ENCODE measurements around the gene AGRP.

Gene AGRP

GRCh38 chr16:67526149-67526791 is 42.9 kb upstream of the AGRP start:
- Histone ChIP-seq H3K27me3 (ENCODE audit: control insufficient read depth, low read length) (peaks cover 9% of the 10 kb centered on the region), H3F3A (ENCODE audit: control insufficient read depth, insufficient read depth) (peaks cover 6% of the 10 kb centered on the region), H4K20me1 (ENCODE audit: control insufficient read depth, insufficient read depth, low read depth, low read length) (no peaks in the 10 kb centered on the region), H3K4me1 (ENCODE audit: control insufficient read depth, low read length) (peaks cover 36% of the 10 kb centered on the region), H3K4me3 (ENCODE audit: low read length) (no peak overlapping the region), H3K4me2 (ENCODE audit: low read length) (no peak overlapping the region), H3K36me3 (ENCODE audit: control insufficient read depth, low read length) (no peaks in the 10 kb centered on the region), H3K27ac (ENCODE audit: low read depth, low read length) (no peak overlapping the region), H3K9me3 (ENCODE audit: control insufficient read depth, insufficient read depth, low read length) (no peaks in the 10 kb centered on the region), H3K9me2 (replicated peaks; ENCODE audit: control insufficient read depth, low read length) (no peaks in the 10 kb centered on the region), H3K79me2 (ENCODE audit: control insufficient read depth, low read length) (peaks cover 4% of the 10 kb centered on the region)
- TF ChIP-seq EZH2phosphoT487 (IDR thresholded peaks at IDR 0.05; ENCODE audit: borderline replicate concordance, low read length) (no peak), CTCF (IDR thresholded peaks at IDR 0.05; ENCODE audit: low read depth, low read length, poor library complexity, severe bottlenecking) (no peak)

- no peaks in the 10 kb centered on the region for H3K9me2 ChIP-seq (replicated peaks; ENCODE audit: control insufficient read depth, low read length)
- H3F3A ChIP-seq (ENCODE audit: control insufficient read depth, insufficient read depth), result peaks cover 2% of the 10 kb centered on the region; the same call in 1 of the 2 replicates
- no peak overlapping the region for H3K4me3 ChIP-seq (ENCODE audit: low read length)
- no peak overlapping the region for H3K4me2 ChIP-seq (ENCODE audit: low read length)
- no peak for TF ChIP-seq EZH2phosphoT487 (IDR thresholded peaks at IDR 0.05; ENCODE audit: borderline replicate concordance, low read length)
- no peaks in the 10 kb centered on the region for H3K9me3 ChIP-seq (ENCODE audit: control insufficient read depth, insufficient read depth, low read length)
- H3K4me1 ChIP-seq (ENCODE audit: control insufficient read depth, low read length), result peaks cover 35% of the 10 kb centered on the region
- H4K20me1 ChIP-seq (ENCODE audit: control insufficient read depth, insufficient read depth, low read depth, low read length), result no peaks in the 10 kb centered on the region
- H3K36me3 ChIP-seq (ENCODE audit: control insufficient read depth, low read length), result no peaks in the 10 kb centered on the region
- peaks cover 9% of the 10 kb centered on the region for H3K27me3 ChIP-seq (ENCODE audit: control insufficient read depth, low read length)
- H3K79me2 ChIP-seq (ENCODE audit: control insufficient read depth, low read length), result no peaks in the 10 kb centered on the region; the same call in 1 of the 2 replicates
- no peak overlapping the region for H3K27ac ChIP-seq (ENCODE audit: low read depth, low read length)
Measured at GRCh38 chr16:67525176-67525860, 42.0 kb upstream of the AGRP start.

- H3F3A ChIP-seq (ENCODE audit: control insufficient read depth, insufficient read depth), result peaks cover 26% of the 10 kb centered on the region
- no peaks in the 10 kb centered on the region for H3K9me2 ChIP-seq (replicated peaks; ENCODE audit: control insufficient read depth, low read length)
- peak; percentile 92 for TF ChIP-seq CTCF (IDR thresholded peaks at IDR 0.05; ENCODE audit: low read depth, low read length, poor library complexity, severe bottlenecking)
- TF ChIP-seq EZH2phosphoT487 (IDR thresholded peaks at IDR 0.05; ENCODE audit: borderline replicate concordance, low read length), result no peak
- peaks cover 52% of the 10 kb centered on the region for H3K4me1 ChIP-seq (ENCODE audit: control insufficient read depth, low read length)
- H4K20me1 ChIP-seq (ENCODE audit: control insufficient read depth, insufficient read depth, low read depth, low read length), result no peaks in the 10 kb centered on the region
- peak overlapping the region; percentile 68 for H3K27ac ChIP-seq (ENCODE audit: low read depth, low read length)
- no peaks in the 10 kb centered on the region for H3K36me3 ChIP-seq (ENCODE audit: control insufficient read depth, low read length)
- H3K27me3 ChIP-seq (ENCODE audit: control insufficient read depth, low read length), result no peaks in the 10 kb centered on the region
- H3K4me3 ChIP-seq (ENCODE audit: low read length), result peak overlapping the region; percentile 74
- H3K79me2 ChIP-seq (ENCODE audit: control insufficient read depth, low read length), result peaks cover 3% of the 10 kb centered on the region; the same call in 1 of the 2 replicates
- H3K9me3 ChIP-seq (ENCODE audit: control insufficient read depth, insufficient read depth, low read length), result no peaks in the 10 kb centered on the region
- peak overlapping the region; percentile 93 for H3K4me2 ChIP-seq (ENCODE audit: low read length)
Measured at GRCh38 chr16:67521095-67521804, 37.9 kb upstream of the AGRP start.

Measured in DOHH2 (cell line).